Neural progenitor cell (in vitro differentiated cells): ENCODE measurements around the gene GOT1. TPM values are rescaled to one million over a fixed set of nuclear protein-coding genes. Genes with fewer than 3 reads are reported as not detected.

Source experiments
- DNase-seq: peaks from one replicate; pipeline ENCODE4 v3.0.0-alpha.2; 2016; ENCODE audit warnings: low spot score
- H2AFZ ChIP-seq: fragments of 200-600 bp; sonication (generic); replicated peaks from 2 replicates; pipeline ENCODE4 v1.6.1; 2016; ENCODE audit warnings: antibody characterized with exemption
- H3F3A ChIP-seq: fragments of 200-600 bp; sonication (generic); 2 replicates; pipeline ENCODE4 v1.6.1; 2016; ENCODE audit warnings: antibody characterized with exemption, low read depth
- H3K27ac ChIP-seq: fragments of 200-600 bp; sonication (generic); 2 replicates; pipeline ENCODE4 v1.5.1; 2016; ENCODE audit warnings: mild to moderate bottlenecking
- H3K27me3 ChIP-seq: fragments of 200-600 bp; sonication (generic); 2 replicates; pipeline ENCODE4 v1.6.1; 2016; ENCODE audit warnings: mild to moderate bottlenecking, moderate library complexity
- H3K36me3 ChIP-seq: fragments of 200-600 bp; sonication (generic); 2 replicates; pipeline ENCODE4 v1.5.1; 2016
- H3K4me1 ChIP-seq: fragments of 200-600 bp; sonication (generic); 2 replicates; pipeline ENCODE4 v1.6.1; 2016; ENCODE audit warnings: mixed run types
- H3K4me2 ChIP-seq: fragments of 200-600 bp; sonication (generic); 2 replicates; pipeline ENCODE4 v1.6.1; 2016
- H3K4me3 ChIP-seq: fragments of 200-600 bp; sonication (generic); 2 replicates; pipeline ENCODE4 v1.5.1; 2016
- H3K79me2 ChIP-seq: fragments of 200-600 bp; sonication (generic); 2 replicates; pipeline ENCODE4 v1.6.1; 2016; ENCODE audit warnings: low read depth
- H3K9ac ChIP-seq: fragments of 200-600 bp; sonication (generic); 2 replicates; pipeline ENCODE4 v1.6.1; 2016
- H3K9me3 ChIP-seq: fragments of 200-600 bp; sonication (generic); 2 replicates; pipeline ENCODE4 v1.5.1; 2016; ENCODE audit warnings: low read depth
- H4K20me1 ChIP-seq: fragments of 200-600 bp; sonication (generic); 2 replicates; pipeline ENCODE4 v1.6.1; 2016; ENCODE audit warnings: low read depth
- H3K27ac Mint-ChIP-seq: 3 replicates; pipeline ENCODE4 v1.8.0; 2021; ENCODE audit warnings: mixed read lengths
- H3K27me3 Mint-ChIP-seq: 2 replicates; pipeline ENCODE4 v1.8.0; 2022; ENCODE audit warnings: low read depth, mild to moderate bottlenecking, inconsistent platforms, moderate library complexity, mixed read lengths; ENCODE audit not compliant: insufficient read depth
- H3K36me3 Mint-ChIP-seq: 3 replicates; pipeline ENCODE4 v1.8.0; 2021; ENCODE audit warnings: mixed read lengths
- H3K4me1 Mint-ChIP-seq: 3 replicates; pipeline ENCODE4 v1.8.0; 2021; ENCODE audit warnings: mixed read lengths
- H3K4me3 Mint-ChIP-seq: 3 replicates; pipeline ENCODE4 v1.8.0; 2021; ENCODE audit warnings: mild to moderate bottlenecking, moderate library complexity, mixed read lengths
- H3K9me3 Mint-ChIP-seq: 3 replicates; pipeline ENCODE4 v1.8.0; 2020; ENCODE audit warnings: mixed read lengths
- EZH2 ChIP-seq: fragments of 200-600 bp; sonication (generic); IDR thresholded peaks from 2 replicates; pipeline ENCODE4 v1.6.1; 2017; ENCODE audit warnings: antibody characterized with exemption, mild to moderate bottlenecking, moderate library complexity
- EZH2phosphoT487 ChIP-seq: fragments of 200-600 bp; sonication (generic); IDR thresholded peaks from 2 replicates; pipeline ENCODE4 v1.6.1; 2017; ENCODE audit warnings: antibody characterized with exemption
- total RNA-seq: library from RNA; depleted of rRNA; stranded (reverse); fragments of >200 nt; gene quantifications from 2 replicates; pipeline ENCODE4 v1.2.3, GENCODE V29; 2015; ENCODE audit warnings: low replicate concordance
- TF ChIP-seq, protein P1 (sequence below): fragments of 200-600 bp; sonication (generic); IDR thresholded peaks from 2 replicates; pipeline ENCODE4 v1.5.1; 2017; ENCODE audit warnings: antibody characterized with exemption, mild to moderate bottlenecking

GOT1 gene
- total RNA-seq, 1 donor from 2014 or later: 36.1 TPM

GRCh38 chr10:99459217-99459616 is 28.8 kb upstream of the GOT1 start:
- TF ChIP-seq, protein P1, sequence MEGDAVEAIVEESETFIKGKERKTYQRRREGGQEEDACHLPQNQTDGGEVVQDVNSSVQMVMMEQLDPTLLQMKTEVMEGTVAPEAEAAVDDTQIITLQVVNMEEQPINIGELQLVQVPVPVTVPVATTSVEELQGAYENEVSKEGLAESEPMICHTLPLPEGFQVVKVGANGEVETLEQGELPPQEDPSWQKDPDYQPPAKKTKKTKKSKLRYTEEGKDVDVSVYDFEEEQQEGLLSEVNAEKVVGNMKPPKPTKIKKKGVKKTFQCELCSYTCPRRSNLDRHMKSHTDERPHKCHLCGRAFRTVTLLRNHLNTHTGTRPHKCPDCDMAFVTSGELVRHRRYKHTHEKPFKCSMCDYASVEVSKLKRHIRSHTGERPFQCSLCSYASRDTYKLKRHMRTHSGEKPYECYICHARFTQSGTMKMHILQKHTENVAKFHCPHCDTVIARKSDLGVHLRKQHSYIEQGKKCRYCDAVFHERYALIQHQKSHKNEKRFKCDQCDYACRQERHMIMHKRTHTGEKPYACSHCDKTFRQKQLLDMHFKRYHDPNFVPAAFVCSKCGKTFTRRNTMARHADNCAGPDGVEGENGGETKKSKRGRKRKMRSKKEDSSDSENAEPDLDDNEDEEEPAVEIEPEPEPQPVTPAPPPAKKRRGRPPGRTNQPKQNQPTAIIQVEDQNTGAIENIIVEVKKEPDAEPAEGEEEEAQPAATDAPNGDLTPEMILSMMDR: no peak
- TF ChIP-seq EZH2 (no peak), EZH2phosphoT487 (no peak)
- Histone ChIP-seq H3K27me3 (no peaks in the 10 kb centered on the region), H3K9ac (no peak overlapping the region), H3K9me3 (no peaks in the 10 kb centered on the region), H3K27ac (no peak overlapping the region), H3K36me3 (no peaks in the 10 kb centered on the region), H3K4me1 (no peaks in the 10 kb centered on the region), H2AFZ (no peak overlapping the region), H3K79me2 (no peaks in the 10 kb centered on the region), H3F3A (no peaks in the 10 kb centered on the region), H3K4me3 (no peak overlapping the region), H4K20me1 (no peaks in the 10 kb centered on the region), H3K4me2 (no peak overlapping the region)
- Mint-ChIP-seq H3K4me3 (no peak overlapping the region), H3K9me3 (no peaks in the 10 kb centered on the region), H3K27ac (no peak overlapping the region), H3K27me3 (no peaks in the 10 kb centered on the region), H3K4me1 (no peaks in the 10 kb centered on the region), H3K36me3 (no peaks in the 10 kb centered on the region)
- DNase-seq: no peak

DNA sequence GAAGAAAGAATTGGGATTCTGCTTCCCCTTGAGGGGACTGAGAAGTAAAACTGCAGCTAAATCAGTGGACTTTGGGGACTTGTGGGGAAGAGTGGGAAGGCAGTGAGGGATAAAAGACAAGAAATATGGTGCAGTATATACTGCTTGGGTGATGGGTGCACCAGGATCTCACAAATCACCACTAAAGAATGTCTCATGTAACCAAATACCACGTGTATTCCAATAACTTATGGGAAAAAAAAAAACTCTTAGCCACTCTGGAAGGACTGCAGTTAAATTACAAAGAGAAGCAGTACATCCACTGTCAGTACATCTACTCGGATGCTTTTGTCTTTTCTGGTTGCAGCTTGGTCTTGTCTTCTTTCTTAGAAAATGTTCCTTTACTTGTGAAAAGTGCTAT is 27.4 kb upstream of the GOT1 start:
- Mint-ChIP-seq H3K9me3 (no peaks in the 10 kb centered on the region), H3K27ac (no peak overlapping the region), H3K4me1 (no peaks in the 10 kb centered on the region), H3K27me3 (no peaks in the 10 kb centered on the region), H3K4me3 (no peak overlapping the region), H3K36me3 (no peaks in the 10 kb centered on the region)
- H3K79me2 ChIP-seq: no peaks in the 10 kb centered on the region
- no peak overlapping the region for H2AFZ ChIP-seq
- no peak overlapping the region for H3K9ac ChIP-seq
- H3K4me2 ChIP-seq: no peak overlapping the region
- no peak overlapping the region for H3K27ac ChIP-seq
- H4K20me1 ChIP-seq: no peaks in the 10 kb centered on the region
- no peaks in the 10 kb centered on the region for H3K36me3 ChIP-seq
- no peak for DNase-seq
- H3F3A ChIP-seq: no peaks in the 10 kb centered on the region
- H3K9me3 ChIP-seq: no peaks in the 10 kb centered on the region
- no peaks in the 10 kb centered on the region for H3K27me3 ChIP-seq
- H3K4me1 ChIP-seq: no peaks in the 10 kb centered on the region
- no peak overlapping the region for H3K4me3 ChIP-seq
- TF ChIP-seq EZH2phosphoT487: no peak
- TF ChIP-seq EZH2: no peak
- TF ChIP-seq, protein P1: no peak

DNA sequence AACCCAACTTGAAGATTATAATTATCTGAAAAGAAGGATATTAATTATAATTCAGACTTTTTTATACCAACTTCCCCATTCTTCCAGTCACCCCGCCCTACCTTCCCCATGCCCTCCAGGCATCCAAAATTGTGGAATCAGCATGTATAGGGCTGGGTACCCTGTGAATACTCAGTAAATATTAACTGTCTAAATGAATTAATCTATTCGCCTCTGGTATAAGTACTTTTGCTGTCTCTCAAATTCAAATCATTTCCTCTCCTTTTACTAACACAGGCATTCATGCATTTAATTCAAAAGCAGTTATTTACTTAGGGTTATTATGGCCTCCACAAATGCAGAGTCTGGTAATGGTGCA is 26.5 kb upstream of the GOT1 start:
- no peaks in the 10 kb centered on the region for H3K4me1 Mint-ChIP-seq
- Histone ChIP-seq H3K4me3 (no peak overlapping the region), H4K20me1 (no peaks in the 10 kb centered on the region), H3K27ac (no peak overlapping the region), H3K4me1 (peaks cover 2% of the 10 kb centered on the region), H3F3A (peaks cover under 1% of the 10 kb centered on the region), H3K36me3 (no peaks in the 10 kb centered on the region), H3K79me2 (no peaks in the 10 kb centered on the region), H3K27me3 (no peaks in the 10 kb centered on the region), H3K9ac (no peak overlapping the region), H3K9me3 (no peaks in the 10 kb centered on the region), H3K4me2 (no peak overlapping the region), H2AFZ (no peak overlapping the region)
- H3K4me3 Mint-ChIP-seq: no peak overlapping the region
- no peaks in the 10 kb centered on the region for H3K27me3 Mint-ChIP-seq
- H3K9me3 Mint-ChIP-seq: no peaks in the 10 kb centered on the region
- H3K36me3 Mint-ChIP-seq: no peaks in the 10 kb centered on the region
- H3K27ac Mint-ChIP-seq: no peak overlapping the region
- TF ChIP-seq, protein P1: no peak
- TF ChIP-seq EZH2phosphoT487: no peak
- no peak for TF ChIP-seq EZH2
- no peak for DNase-seq
